C1 segment of cervical spinal cord (tissue), 14 donors: ENCODE measurements around the gene SUV39H2.
"Not testable (repeated sequence)": the region's sequence is repeated elsewhere in the genome, so short reads cannot be mapped to it uniquely, and the experiment has no call there.

Experiments used
- DNase-seq, 14 donors: peaks; one replicate each; lab custom pipeline; 2025; lab: John Stamatoyannopoulos, UW

Gene SUV39H2

GRCh38 chr10:14930610-14931009 lies 51.9 kb downstream of the SUV39H2 start:
- no peak for DNase-seq

GRCh38 chr10:14936584-14936983 lies 57.9 kb downstream of the SUV39H2 start:
- no peak for DNase-seq

- not testable (repeated sequence) for DNase-seq
Observed at GRCh38 chr10:14938971-14939370, 60.3 kb downstream of the SUV39H2 start.

GRCh38 chr10:14942147-14942949 lies 63.7 kb downstream of the SUV39H2 start:
- DNase-seq, result not testable (repeated sequence)

GRCh38 chr10:14942950-14943338 lies 64.3 kb downstream of the SUV39H2 start:
- not testable (repeated sequence) for DNase-seq

GRCh38 chr10:14945108-14945507 lies 66.4 kb downstream of the SUV39H2 start:
- DNase-seq, result no peak

- no peak for DNase-seq
Observed at GRCh38 chr10:14947268-14947667, 68.6 kb downstream of the SUV39H2 start.

- no peak for DNase-seq
Observed at GRCh38 chr10:14949291-14949690, 70.6 kb downstream of the SUV39H2 start.

- no peak for DNase-seq
Observed at GRCh38 chr10:14952851-14953423, 74.3 kb downstream of the SUV39H2 start.

- peak in 3 of 14 donors; percentile 47 to 61 (median 60) for DNase-seq
Observed at GRCh38 chr10:14953424-14954000, 74.8 kb downstream of the SUV39H2 start.
